ENCODE measurements around the gene FTO.

GRCh38 chr16:53988136-53988535 lies 284.2 kb downstream of the FTO start:
- TF ChIP-seq CTCF (conservative IDR thresholded peaks at IDR 0.05) (no peak), ZFX (IDR thresholded peaks at IDR 0.05) (no peak)
